Iris pigment epithelial cell (primary cell): ENCODE data around the gene HIVEP1.
"Not testable (repeated sequence)": the region's sequence is repeated elsewhere in the genome, so short reads cannot be mapped to it uniquely, and the experiment has no call there.

Source experiments
- DNase-seq: peaks from one replicate; pipeline ENCODE4 v3.0.0-alpha.2; 2011; ENCODE audit warnings: low read depth

The HIVEP1 gene

DNA sequence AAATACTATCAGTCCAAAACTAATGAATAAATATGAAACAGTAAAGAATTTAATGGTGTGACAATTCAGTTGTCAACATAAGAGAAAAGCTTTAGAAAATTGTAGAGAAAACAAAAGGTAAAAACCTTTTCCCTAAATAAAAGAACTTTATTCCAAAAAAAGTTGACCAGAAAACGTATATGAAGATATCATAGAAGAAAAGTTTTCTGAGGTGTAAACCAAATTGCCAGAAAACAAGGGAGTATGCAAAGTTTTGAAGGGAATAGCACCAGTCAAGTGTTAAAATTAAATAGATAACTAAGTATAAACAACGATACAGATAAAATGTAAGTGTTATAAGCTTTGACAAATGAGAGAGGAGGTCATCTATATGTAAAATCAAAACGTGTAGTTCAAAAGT lies 104.9 kb downstream of the HIVEP1 start:
- no peak for DNase-seq

DNA sequence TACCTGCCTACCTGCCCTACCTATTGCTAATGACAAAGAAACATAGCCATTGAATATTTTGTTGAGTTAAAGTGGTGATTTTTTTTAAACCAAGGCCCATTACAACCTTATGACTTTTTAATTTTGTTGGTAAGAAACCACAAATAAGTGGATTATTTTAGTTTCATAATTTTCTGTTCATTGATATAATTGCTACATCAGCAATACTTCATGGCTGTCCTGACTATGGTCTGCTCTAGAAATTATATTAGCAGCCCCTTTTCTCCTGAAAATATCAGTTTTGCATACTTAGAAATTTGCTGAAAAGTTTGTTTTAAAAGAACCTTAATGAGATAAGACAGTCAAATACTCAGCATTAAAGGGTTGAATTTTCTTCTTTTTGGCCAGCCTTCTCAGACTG lies 106.5 kb downstream of the HIVEP1 start:
- no peak for DNase-seq

DNA sequence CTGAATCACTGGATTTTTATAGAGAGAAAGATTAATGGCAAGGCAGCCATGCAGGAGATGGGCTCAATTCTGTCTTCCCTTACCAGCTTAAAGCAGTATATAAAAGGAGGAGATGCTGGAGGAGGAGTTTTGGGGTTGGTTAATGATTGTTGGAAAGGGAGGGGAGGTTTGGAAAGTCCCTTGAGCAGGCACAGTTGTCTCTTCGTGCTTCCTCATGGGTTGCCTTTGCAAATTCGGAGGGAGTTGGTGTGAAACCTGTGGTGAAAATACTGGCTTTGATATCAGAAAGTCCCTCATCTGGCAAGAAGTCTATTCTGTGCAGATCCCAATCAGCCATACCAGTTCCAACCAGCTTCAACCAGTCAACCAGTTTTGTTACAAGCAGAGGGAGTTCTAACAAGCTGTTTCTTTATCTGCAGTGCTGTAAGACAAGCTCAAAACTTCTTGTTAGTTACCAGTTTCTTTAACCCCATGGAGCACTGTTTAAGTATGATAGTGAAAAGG lies 107.0 kb downstream of the HIVEP1 start:
- no peak for DNase-seq

DNA sequence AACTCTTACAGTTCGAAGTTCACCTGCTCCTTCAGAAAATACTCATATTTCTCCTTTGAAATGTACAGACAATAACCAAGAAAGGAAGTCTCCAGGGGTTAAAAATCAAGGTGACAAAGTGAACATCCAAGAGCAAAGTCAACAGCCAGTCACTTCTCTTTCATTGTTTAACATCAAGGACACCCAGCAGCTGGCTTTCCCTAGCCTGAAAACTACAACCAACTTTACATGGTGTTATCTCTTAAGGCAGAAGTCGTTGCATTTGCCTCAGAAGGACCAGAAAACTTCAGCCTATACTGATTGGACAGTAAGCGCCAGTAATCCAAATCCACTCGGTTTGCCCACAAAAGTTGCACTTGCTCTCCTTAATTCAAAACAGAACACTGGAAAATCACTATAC lies 113.3 kb downstream of the HIVEP1 start:
- DNase-seq: no peak

DNA sequence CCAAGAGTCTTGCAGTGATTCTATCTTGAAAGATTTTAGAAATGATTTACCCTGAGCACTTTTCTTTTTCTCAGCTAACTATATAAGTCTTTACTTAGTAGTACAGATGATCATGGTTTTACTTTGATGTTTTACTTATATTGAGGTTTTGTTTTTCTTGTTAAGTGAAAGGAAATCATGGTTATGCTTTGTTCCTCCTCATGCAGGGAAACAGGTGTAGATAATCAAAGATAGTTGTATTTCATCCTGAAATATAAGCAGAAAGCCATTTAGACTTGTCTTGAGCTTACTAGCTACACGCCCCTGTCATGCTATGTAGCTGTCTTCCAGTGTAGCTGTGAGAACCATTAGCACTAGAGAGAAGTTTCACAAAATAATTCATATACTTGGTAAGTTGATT lies 113.9 kb downstream of the HIVEP1 start:
- no peak for DNase-seq

DNA sequence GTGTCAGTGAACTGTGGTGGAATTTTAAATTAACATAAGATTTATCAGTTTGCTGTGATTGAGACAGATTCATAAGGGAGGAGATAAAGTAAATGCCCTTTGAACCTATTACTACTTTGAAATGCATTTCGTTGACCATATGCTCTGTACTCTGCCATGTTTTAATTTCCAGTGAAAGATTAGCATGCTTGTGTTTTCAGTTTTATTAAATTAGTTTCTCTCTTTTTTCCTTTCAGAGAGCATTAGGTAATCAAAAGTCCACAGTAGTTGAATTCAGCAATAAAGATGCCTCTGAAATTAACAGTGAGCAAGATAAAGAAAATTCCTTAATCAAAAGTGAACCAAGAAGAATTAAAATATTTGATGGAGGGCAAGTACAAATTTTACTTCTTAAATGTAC lies 117.4 kb downstream of the HIVEP1 start:
- DNase-seq: no peak

DNA sequence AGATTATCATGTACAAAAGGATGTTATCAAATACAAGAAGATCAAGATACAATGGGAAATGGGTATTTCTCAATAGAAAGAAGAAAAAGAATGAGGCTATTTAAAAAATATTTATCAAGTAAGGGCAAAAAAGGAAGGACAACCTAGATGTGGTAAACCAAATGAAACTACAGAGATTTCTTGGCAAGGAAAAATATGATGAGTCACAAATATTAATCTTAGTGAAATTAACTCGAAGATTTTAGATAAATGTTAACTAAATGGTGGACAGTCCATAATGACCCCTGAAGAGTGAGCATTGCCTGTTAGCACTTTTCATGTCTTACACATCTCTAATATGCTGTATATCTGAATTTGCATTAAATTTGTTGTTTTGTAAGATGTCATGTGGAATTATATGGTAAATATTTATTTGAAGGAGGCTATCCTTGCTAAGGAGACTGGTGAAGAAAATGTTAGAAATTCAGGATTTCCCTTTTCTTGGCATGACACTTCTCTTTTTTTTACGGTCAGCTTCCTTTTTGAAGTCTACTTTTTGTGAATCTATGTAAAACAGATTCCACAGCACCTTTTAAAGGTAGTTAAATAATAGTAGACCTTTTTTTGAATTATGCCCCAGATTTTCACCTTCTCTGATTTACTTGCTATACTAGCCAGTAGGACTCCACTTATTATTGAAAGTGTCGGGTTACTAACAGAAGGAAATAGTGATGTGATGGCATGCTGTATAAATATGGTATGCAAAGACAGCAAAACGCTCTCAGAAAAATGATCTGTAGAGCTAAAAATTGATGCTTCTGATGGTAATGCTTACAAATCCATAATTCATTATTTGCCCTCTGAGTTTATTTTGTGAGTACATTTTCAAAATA lies 120.5 kb downstream of the HIVEP1 start:
- DNase-seq: peak; percentile 67

DNA sequence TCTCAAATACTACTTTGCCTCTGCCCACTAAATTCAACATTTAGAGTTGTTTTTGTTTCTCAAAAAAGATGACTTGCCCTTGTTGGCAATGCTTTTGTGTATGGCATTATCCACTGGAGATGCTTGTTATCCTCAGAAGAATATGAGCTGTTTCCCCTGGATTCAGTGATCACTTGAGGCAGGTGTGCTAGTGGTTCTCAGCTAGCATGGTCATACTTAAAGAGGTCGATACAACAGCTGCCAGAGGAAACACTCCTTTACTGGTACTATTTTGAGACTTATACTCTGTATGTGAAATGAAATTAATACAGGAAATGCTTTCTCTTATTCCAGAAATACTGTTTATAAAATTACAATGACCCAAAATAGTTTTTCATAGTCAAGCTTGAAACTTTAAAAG lies 122.5 kb downstream of the HIVEP1 start:
- DNase-seq: no peak

DNA sequence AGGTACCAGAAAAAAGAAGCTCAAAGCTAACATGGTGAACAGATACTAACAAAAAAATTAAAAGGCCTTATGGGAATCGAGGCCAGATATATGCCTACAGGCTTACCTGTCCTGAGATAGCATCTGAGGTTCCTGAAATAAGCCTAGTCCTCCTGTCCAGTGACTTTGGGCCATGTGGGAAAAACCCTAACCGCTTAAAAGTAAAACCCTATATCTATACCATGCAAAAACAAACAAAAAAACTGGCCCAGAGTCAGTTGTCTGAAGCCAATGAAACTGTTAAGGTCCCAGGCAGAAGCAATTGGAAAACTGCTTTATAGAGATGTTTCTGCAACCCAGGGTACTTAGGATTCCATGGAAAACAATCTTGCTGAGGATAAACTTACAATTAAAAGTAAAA lies 122.9 kb downstream of the HIVEP1 start:
- no peak for DNase-seq

DNA sequence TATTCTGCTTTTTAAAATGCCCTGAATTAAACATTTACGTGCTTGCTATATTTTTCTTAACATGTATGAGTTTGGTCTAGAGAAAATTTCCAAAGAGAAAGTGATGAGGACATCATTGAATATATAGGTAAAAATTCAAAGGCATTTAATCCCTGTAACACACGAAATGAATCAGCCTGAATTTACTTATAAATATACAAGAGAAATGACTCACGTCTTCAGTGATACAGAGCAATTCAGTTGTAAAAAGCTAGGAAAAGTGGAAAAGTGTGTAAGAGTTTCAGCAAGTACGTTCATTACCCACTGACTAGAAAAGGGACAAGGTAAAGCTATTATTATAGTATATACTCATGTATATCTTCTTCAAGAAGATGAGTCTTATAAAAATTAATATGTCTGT lies 124.8 kb downstream of the HIVEP1 start:
- DNase-seq: peak; percentile 69

DNA sequence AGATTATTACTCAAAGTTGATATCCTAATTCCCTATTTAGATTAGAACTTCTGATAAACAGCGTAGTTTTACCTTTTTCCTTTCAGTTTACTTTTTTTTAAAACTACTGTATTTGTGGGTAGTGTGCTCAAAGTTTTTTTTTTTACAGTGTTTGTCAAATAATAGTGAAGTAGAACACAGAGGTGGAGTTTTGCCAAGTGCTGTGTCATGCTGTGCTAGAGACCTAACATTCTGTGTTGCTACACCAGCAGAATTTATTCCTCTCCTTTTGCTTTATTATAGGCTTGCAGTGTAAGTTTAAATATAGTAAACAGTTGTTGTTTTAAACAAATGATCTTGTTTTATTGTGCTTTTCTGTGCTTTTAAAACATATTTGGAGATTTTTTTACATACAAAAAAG lies 125.4 kb downstream of the HIVEP1 start:
- peak; percentile 89 for DNase-seq

DNA sequence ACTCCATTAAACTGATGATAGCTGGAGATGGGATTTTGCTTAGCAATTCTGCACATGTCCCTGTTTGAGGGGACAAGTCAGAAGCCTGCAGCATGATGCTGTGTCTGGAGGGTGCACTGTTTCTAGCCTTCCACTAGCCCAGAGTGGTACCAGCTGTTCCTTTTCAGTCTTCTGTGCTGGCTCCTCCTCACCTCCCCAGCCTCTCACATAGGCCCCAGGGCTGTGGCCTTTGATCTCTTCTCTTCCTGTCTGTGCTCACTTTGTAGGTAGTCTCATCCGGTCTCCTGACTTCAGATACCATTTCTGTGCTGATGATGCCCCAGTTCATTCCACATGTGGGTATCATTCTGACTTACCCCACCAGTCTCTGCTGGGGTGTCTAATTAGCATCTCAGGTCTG lies 126.3 kb downstream of the HIVEP1 start:
- DNase-seq: no peak

DNA sequence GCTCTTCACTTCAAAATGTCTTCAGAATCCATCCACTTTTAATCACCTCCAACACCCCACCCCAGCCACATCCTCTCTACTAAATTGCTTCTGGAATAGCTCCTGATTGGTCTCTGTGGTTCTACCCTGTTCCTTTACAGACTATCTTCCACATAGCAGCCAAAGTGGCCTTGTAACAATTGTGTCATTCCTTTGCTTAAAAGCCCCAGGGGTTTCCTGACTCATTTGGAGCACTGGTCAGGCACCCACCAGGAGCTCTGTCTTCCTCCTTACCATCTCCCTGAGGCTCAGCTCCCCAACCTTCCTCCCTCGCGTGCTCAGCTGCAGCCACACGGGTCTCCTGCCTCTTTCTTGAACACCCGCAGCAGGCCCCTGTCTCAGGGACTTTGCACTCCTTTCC lies 126.8 kb downstream of the HIVEP1 start:
- DNase-seq: no peak

DNA sequence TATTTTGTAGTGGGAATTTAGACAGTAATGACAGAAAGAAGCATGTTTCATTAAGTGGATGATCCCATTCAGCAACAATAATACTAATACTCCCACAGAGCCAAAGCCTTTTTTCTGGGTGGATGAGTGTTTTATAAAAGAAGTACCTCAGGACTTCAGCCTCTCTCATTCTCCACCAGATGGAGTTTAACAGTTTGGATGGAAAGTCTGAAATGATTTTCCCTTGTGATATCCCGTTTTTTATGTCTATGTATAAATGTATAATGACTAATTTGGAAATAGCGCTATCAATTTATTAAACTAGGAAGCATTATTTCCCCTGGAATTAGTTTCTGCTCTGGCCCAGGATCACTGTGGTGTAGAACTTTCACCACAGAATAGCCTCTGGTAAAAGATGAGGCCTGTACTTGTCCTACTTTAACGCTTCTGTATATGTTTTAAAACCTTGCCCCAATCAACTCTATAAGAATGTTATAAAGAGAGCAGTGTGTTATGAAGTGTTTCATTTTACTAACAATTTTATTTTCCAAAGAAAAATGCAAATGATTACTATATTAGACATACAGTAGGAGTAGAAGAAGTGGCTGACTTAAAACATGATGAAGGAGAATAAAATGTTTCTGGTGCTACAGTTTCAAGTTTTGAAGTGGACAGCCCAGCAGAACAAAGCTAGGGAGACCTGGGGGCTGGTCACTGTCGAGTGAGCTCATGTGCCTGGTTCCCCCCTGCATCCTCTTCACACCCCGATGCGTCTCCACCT lies 135.6 kb downstream of the HIVEP1 start:
- peak; percentile 37 for DNase-seq

DNA sequence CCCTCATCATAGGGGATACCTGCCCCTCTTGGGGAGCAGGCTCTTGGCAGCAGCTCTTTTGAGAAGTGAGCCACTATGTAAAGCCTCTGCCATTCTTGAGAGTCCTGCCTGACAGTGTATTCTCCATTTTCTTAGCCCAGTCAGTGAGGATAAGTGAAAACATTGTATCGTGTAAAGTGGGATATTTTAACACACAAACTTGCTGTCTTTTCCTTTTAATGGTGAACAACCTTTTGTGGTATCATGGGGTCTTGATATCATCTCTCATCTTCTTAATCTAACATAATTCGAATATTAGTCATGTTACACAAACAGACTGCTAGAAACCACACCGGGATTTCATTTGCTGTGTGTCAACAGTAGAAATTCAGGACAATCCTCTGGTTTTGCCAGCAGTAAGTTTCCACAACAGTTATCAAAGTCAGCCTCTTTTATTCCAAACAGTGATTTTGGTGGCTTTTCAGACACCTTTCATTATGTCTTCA lies 136.2 kb downstream of the HIVEP1 start:
- peak; percentile 89 for DNase-seq

DNA sequence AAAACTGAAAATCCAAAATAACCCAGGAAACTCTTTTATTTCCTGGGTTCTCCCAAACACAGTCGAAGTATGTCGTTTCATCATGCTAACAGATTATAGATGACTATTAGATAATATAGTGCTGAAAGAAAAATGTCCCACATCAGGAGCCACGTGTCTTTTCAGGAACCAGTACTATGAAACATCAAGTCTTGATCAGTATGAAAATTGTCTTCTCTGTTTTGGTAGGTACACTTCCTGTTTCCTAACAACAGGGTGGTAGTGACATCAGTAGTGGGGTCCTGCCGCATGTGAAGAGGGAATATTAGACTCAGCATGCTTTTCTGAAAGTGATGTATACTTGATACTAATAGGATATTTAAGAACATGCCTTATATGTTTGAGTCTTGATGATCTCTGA lies 136.7 kb downstream of the HIVEP1 start:
- peak; percentile 45 for DNase-seq

DNA sequence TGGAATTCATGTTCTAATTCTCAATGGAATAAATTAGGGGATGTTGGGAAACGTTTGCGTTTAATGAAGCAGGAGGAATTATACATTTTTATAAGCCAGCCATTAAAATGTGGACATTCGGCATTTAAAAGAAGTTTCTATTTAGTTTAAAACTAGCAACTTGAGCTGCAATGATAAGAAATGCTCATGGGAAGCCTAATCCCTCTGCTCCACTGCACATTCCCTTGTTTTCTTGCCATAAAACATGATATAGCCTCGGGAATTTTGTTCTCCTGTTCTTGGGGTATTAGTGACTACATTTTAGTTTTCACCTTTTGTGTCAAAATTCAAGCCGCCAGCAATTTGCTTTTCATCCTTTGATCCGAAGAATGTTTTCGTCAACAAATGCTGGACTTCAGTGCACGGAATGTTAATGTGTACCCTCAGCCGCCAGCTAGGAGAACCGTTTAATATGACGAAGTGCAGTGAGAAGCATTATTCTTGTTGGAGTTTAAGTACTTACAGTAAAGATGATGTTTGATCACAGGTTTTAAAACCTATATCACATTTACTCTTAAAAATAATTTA lies 137.9 kb downstream of the HIVEP1 start:
- DNase-seq: no peak

DNA sequence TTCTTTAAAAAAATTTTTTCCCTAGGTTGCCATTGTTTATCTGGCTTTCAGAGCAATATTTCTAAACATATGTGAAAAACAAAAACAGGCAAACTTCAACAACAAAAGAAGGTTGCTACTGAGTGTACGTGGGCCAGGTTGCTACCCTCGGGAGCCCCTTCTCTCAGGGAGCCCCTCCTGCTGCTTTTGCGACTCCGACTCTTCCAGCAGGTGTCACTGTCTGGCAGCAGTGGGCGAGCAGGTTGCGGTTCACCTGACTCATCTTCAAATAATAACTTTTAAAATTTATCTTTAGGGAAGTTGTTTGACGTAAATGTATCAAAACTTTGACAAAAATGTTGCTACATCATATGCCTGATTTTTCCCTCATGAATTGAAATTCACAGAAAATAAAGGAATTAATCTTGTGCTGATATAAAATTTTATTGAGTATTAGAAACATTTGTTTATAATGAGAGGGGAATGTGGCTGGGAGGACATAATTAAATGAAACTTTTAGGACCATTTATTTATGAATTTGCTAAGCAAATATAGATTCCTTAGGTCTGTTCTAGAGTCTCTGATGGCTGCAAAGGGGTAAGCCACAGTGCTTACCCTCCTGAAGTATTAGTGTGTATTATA lies 138.8 kb downstream of the HIVEP1 start:
- DNase-seq: no peak

DNA sequence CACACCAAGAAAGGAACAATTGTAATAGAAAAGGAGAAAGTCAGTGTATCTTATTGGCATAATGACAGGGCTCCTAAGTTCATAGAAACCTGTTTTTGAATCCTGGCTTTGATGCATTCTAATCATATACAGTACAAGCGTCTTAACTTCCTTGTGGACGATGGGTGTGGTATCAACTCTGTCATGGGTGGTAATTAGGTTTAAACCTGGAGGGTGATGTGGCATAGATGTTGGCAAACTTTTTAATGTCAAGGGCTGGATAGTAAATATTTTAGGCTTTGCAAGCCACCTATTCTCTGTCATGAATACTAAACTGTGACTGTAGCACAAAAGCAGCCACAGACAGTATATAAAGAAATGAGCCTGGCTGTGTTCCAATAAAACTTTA lies 139.3 kb downstream of the HIVEP1 start:
- no peak for DNase-seq

DNA sequence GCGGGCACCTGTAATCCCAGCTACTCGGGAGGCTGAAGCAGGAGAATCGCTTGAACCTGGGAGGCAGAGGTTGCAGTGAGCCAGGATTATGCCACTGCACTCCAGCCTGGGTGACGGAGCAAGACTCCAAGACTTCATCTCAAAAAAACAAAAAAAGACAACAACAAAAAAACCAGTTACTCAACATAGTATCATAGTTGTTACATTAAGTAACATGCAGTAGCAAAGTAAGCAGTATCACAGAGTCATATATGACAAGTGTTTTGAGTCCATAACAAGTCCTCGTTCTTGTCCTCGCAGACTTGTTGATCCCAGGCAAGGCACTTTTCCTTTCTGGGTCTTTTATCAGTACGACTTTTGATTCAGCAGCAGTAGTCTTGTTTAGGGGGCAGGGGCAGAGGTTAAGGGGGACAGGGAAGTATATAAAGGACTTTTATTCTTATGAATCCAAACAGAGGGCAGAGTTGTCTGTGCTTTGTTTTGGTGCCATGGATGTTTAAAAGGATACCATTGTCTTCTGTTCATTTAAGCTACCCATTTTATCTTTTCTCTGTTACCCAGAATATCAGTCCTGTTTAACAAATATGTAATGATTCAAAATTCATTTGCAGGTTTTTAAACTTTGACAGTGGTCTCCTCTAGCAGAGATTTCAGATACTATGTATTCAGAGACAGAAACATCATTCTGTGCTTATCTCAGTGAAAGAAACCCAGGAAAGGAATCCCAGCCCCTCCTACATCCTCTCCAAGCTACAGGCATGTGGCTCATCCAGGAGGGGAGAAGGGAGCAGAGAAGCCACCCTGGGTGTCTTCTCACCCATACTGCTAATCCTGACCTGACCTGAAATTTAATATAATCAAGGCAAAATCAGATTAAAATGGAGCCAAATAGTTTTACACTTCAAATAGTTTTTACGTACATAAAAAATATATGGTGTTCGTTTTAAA lies 140.2 kb downstream of the HIVEP1 start:
- DNase-seq: no peak

DNA sequence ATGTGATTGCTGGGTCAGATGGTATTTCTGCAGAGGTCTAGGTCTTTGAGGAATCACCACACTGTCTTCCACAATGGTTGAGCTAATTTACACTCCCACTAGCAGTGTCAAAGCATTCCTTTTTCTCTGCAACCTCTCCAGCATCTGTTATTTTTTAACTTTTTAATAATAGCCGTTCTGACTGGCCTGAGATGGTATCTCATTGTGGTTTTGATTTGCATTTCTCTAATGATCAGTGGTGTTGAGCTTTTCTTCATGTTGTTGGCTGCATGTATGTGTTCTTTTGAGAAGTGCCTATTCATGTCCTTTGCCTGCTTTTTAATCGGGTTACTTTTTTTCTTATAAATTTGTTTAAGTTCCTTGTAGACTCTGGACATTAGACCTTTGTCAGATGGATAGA lies 143.7 kb downstream of the HIVEP1 start:
- DNase-seq: not testable (repeated sequence)
